OCI-LY1 (cell line): ENCODE results near the gene ITGAV.

Experiments
- H2AFZ ChIP-seq: fragments of 200-600 bp; sonication (generic), shearing (Covaris generic); 2 replicates; pipeline ENCODE4 v1.6.0; 2014; ENCODE audit warnings: antibody characterized with exemption, mild to moderate bottlenecking, low read length
- H3F3A ChIP-seq: fragments of 200-600 bp; sonication (generic), shearing (Covaris generic); 2 replicates; pipeline ENCODE4 v1.6.0; 2014; ENCODE audit warnings: mild to moderate bottlenecking, antibody characterized with exemption, low read length, moderate library complexity; ENCODE audit not compliant: insufficient read depth
- H3K27ac ChIP-seq: fragments of 200-600 bp; sonication (generic); 2 replicates; pipeline ENCODE4 v1.5.1; 2014; ENCODE audit warnings: low read length, mixed run types, mild to moderate bottlenecking, low read depth; ENCODE audit not compliant: poor library complexity, severe bottlenecking
- H3K27me3 ChIP-seq: fragments of 200-600 bp; sonication (generic); 2 replicates; pipeline ENCODE4 v1.6.0; 2014; ENCODE audit warnings: antibody characterized with exemption, mild to moderate bottlenecking, low read length, moderate library complexity; ENCODE audit not compliant: insufficient read depth
- H3K36me3 ChIP-seq: fragments of 200-600 bp; sonication (generic); 2 replicates; pipeline ENCODE4 v1.6.1; 2014; ENCODE audit warnings: mild to moderate bottlenecking, antibody characterized with exemption, low read length, moderate library complexity, mixed read lengths; ENCODE audit not compliant: insufficient read depth
- H3K4me1 ChIP-seq: fragments of 200-600 bp; sonication (generic); 2 replicates; pipeline ENCODE4 v1.5.1; 2014; ENCODE audit warnings: mild to moderate bottlenecking, low read length, moderate library complexity; ENCODE audit not compliant: insufficient read depth, severe bottlenecking
- H3K4me2 ChIP-seq: fragments of 200-600 bp; sonication (generic), shearing (Covaris generic); 2 replicates; pipeline ENCODE4 v1.6.1; 2014; ENCODE audit warnings: low read length
- H3K4me3 ChIP-seq: fragments of 200-600 bp; sonication (generic); 2 replicates; pipeline ENCODE4 v1.5.1; 2014; ENCODE audit warnings: low read length, low read depth, mild to moderate bottlenecking, mixed read lengths; ENCODE audit not compliant: poor library complexity, severe bottlenecking
- H3K79me2 ChIP-seq: fragments of 200-600 bp; shearing (Covaris generic); 2 replicates; pipeline ENCODE4 v1.6.1; 2016; ENCODE audit warnings: mixed run types, low read length, mixed read lengths; ENCODE audit not compliant: insufficient read depth
- H3K9ac ChIP-seq: fragments of 200-600 bp; sonication (generic), shearing (Covaris generic); 2 replicates; pipeline ENCODE4 v1.6.1; 2014; ENCODE audit warnings: mild to moderate bottlenecking, low read length, mixed read lengths
- H3K9me2 ChIP-seq: fragments of 200-600 bp; sonication (generic), shearing (Covaris generic); 2 replicates; pipeline ENCODE4 v1.6.1; 2014; ENCODE audit warnings: low read depth, mild to moderate bottlenecking, low read length, mixed read lengths
- H3K9me3 ChIP-seq: fragments of 200-600 bp; shearing (Covaris generic); 2 replicates; pipeline ENCODE4 v1.6.1; 2014; ENCODE audit warnings: low read length, mixed read lengths
- H4K20me1 ChIP-seq: fragments of 200-600 bp; sonication (generic), shearing (Covaris generic); 2 replicates; pipeline ENCODE4 v1.6.0; 2016; ENCODE audit warnings: mild to moderate bottlenecking, low read length; ENCODE audit not compliant: insufficient read depth
- CTCF ChIP-seq: fragments of 200-600 bp; sonication (generic), shearing (Covaris generic); IDR thresholded peaks from 2 replicates; pipeline ENCODE4 v1.5.1; 2017; ENCODE audit warnings: mild to moderate bottlenecking, antibody characterized with exemption, low read length, moderate library complexity, mixed read lengths
- EZH2 ChIP-seq: fragments of 200-600 bp; sonication (generic), shearing (Covaris generic); IDR thresholded peaks from 2 replicates; pipeline ENCODE4 v1.8.0; 2017; ENCODE audit warnings: borderline replicate concordance, mixed run types, mild to moderate bottlenecking, antibody characterized with exemption, low read length, moderate library complexity, mixed read lengths

The ITGAV gene

GRCh38 chr2:186724736-186725135 is 134.9 kb downstream of the ITGAV start:
- no peaks in the 10 kb centered on the region for H4K20me1 ChIP-seq
- H3K4me1 ChIP-seq, result no peaks in the 10 kb centered on the region
- no peak overlapping the region for H3K27ac ChIP-seq
- H3K36me3 ChIP-seq, result no peaks in the 10 kb centered on the region
- no peak overlapping the region for H3K4me3 ChIP-seq
- TF ChIP-seq CTCF (no peak), EZH2 (no peak)
- no peak overlapping the region for H2AFZ ChIP-seq
- no peaks in the 10 kb centered on the region for H3K27me3 ChIP-seq
- no peaks in the 10 kb centered on the region for H3K9me3 ChIP-seq
- H3K9ac ChIP-seq, result no peak overlapping the region
- H3K79me2 ChIP-seq, result no peaks in the 10 kb centered on the region
- H3K4me2 ChIP-seq, result no peak overlapping the region
- H3K9me2 ChIP-seq, result no peaks in the 10 kb centered on the region
- H3F3A ChIP-seq, result no peaks in the 10 kb centered on the region

GRCh38 chr2:186725783-186726182 is 135.9 kb downstream of the ITGAV start:
- TF ChIP-seq CTCF, result no peak
- no peak for TF ChIP-seq EZH2
- no peaks in the 10 kb centered on the region for H3F3A ChIP-seq
- H3K27ac ChIP-seq, result no peak overlapping the region
- no peaks in the 10 kb centered on the region for H4K20me1 ChIP-seq
- H3K27me3 ChIP-seq, result no peaks in the 10 kb centered on the region
- no peaks in the 10 kb centered on the region for H3K79me2 ChIP-seq
- no peak overlapping the region for H2AFZ ChIP-seq
- no peaks in the 10 kb centered on the region for H3K9me2 ChIP-seq
- no peaks in the 10 kb centered on the region for H3K36me3 ChIP-seq
- H3K4me2 ChIP-seq, result no peak overlapping the region
- H3K9ac ChIP-seq, result no peak overlapping the region
- no peaks in the 10 kb centered on the region for H3K4me1 ChIP-seq
- no peaks in the 10 kb centered on the region for H3K9me3 ChIP-seq
- no peak overlapping the region for H3K4me3 ChIP-seq

GRCh38 chr2:186726938-186727337 is 137.1 kb downstream of the ITGAV start:
- Histone ChIP-seq H3K27ac (no peak overlapping the region), H3K9ac (no peak overlapping the region), H3K4me3 (no peak overlapping the region), H3K9me2 (no peaks in the 10 kb centered on the region), H3F3A (no peaks in the 10 kb centered on the region), H3K4me2 (no peak overlapping the region), H2AFZ (no peak overlapping the region), H4K20me1 (no peaks in the 10 kb centered on the region), H3K79me2 (no peaks in the 10 kb centered on the region), H3K27me3 (no peaks in the 10 kb centered on the region), H3K9me3 (no peaks in the 10 kb centered on the region), H3K36me3 (no peaks in the 10 kb centered on the region), H3K4me1 (no peaks in the 10 kb centered on the region)
- no peak for TF ChIP-seq EZH2
- no peak for TF ChIP-seq CTCF
